ENCODE data around the gene BPTF. TPM values are rescaled to one million over a fixed set of nuclear protein-coding genes. Genes with fewer than 3 reads are reported as not detected.

The BPTF gene
- polyA plus RNA-seq, 2 of the 4 experiments (the other 2 are of a cell fraction) = 26.3 to 60.7 TPM

- TF ChIP-seq SREBF2 (IDR thresholded peaks at IDR 0.05) = no peak
- TF ChIP-seq GATA3 (IDR thresholded peaks at IDR 0.05; ENCODE audit: borderline replicate concordance) = no peak
- WGBS (ENCODE audit: missing lambda C conversion rate) = 94% methylated on average over 3 of the region's 3 CpGs
- ATAC-seq = no peak
- DNase-seq (ENCODE audit: low read depth in 1 of 2, low spot score in 1 of 2) = no peak
- FAIRE-seq = no peak
- no peak overlapping the region for H3K4me3 ChIP-seq
- CTCF ChIA-PET = no interaction called here
- POLR2A ChIA-PET = interaction anchor here (0.7 kb wide), 1 partner anchor 758 kb away, joined by 8 read pairs; no protein-coding TSS in a partner anchor
- H3K4me1 ChIP-seq = peaks cover 47% of the 10 kb centered on the region
- no peaks in the 10 kb centered on the region for H3K9me3 ChIP-seq
- H3K4me2 ChIP-seq = no peak overlapping the region
- H3K27ac ChIP-seq = no peak overlapping the region
Observed at GRCh38 chr17:67833134-67833533, 7.8 kb downstream of the BPTF start.

- Histone ChIP-seq H3K27ac (no peak overlapping the region), H3K9me3 (no peaks in the 10 kb centered on the region), H3K4me3 (no peak overlapping the region), H3K4me2 (no peak overlapping the region), H3K4me1 (peaks cover 41% of the 10 kb centered on the region)
- CTCF ChIA-PET = interaction anchor here (1.0 to 1.5 kb wide), 2 partner anchors 9 to 34 kb away, joined by 3 to 6 read pairs; partner anchors contain the start of gene BPTF
- ATAC-seq (0 out of 6 replicates have a peak, but pooled peaks of 1 of the 2 experiments have one; percentile 37), DNase-seq (ENCODE audit: low read depth in 1 of 2, low spot score in 1 of 2) (no peak), FAIRE-seq (no peak)
- TF ChIP-seq RAD21 (conservative IDR thresholded peaks at IDR 0.05 in 1 of 2, IDR thresholded peaks at IDR 0.05 in 1 of 2) (0 out of 5 replicates have a peak, but pooled peaks of 1 of the 2 experiments have one; percentile 11), CBX8 (IDR thresholded peaks at IDR 0.05) (no peak), HOXA7 (CRISPR knock-in tag; IDR thresholded peaks at IDR 0.05) (no peak), NFE2L2 (conservative IDR thresholded peaks at IDR 0.05; ENCODE audit: low read length) (no peak), MAX (IDR thresholded peaks at IDR 0.05) (no peak)
- POLR2A ChIA-PET = no interaction called here
- 83% methylated on average over 3 of the region's 3 CpGs for WGBS (ENCODE audit: missing lambda C conversion rate)
Observed at GRCh38 chr17:67833946-67834631, 8.8 kb downstream of the BPTF start.

- no peak for DNase-seq (ENCODE audit: low read depth in 1 of 2, low spot score in 1 of 2)
- TF ChIP-seq CEBPB (IDR thresholded peaks at IDR 0.05) = no peak
- Histone ChIP-seq H3K4me2 (no peak overlapping the region), H3K27ac (no peak overlapping the region), H3K4me3 (no peak overlapping the region), H3K4me1 (peaks cover 36% of the 10 kb centered on the region), H3K9me3 (no peaks in the 10 kb centered on the region)
- no peak for FAIRE-seq
- POLR2A ChIA-PET = no interaction called here
- WGBS (ENCODE audit: missing lambda C conversion rate) = 94% methylated on average over 2 of the region's 2 CpGs
- no peak for ATAC-seq
- CTCF ChIA-PET = interaction anchor here (1.0 to 1.5 kb wide), 2 partner anchors 10 to 35 kb away, joined by 3 to 6 read pairs; partner anchors contain the start of gene BPTF
Observed at GRCh38 chr17:67834634-67835033, 9.3 kb downstream of the BPTF start.

GRCh38 chr17:67836205-67836987 is 11.1 kb downstream of the BPTF start:
- TF ChIP-seq RFX5 (IDR thresholded peaks at IDR 0.05) = no peak
- TF ChIP-seq MAX (IDR thresholded peaks at IDR 0.05) = no peak
- TF ChIP-seq HDAC2 (IDR thresholded peaks at IDR 0.05) = no peak
- no peak for TF ChIP-seq JUNB (IDR thresholded peaks at IDR 0.05)
- no peak for TF ChIP-seq KDM5A (IDR thresholded peaks at IDR 0.05)
- no peak for TF ChIP-seq CEBPB (IDR thresholded peaks at IDR 0.05)
- TF ChIP-seq MAFK (IDR thresholded peaks at IDR 0.05; ENCODE audit: partially characterized antibody) = no peak
- TF ChIP-seq NR3C1 (IDR thresholded peaks at IDR 0.05) = no peak
- TF ChIP-seq POLR2AphosphoS2 (conservative IDR thresholded peaks at IDR 0.05; ENCODE audit: low read length) = no peak
- TF ChIP-seq HOXA7 (CRISPR knock-in tag; IDR thresholded peaks at IDR 0.05) = no peak
- TF ChIP-seq ELK1 (IDR thresholded peaks at IDR 0.05; ENCODE audit: low read depth, low read length) = no peak
- no peak for TF ChIP-seq BCL3 (IDR thresholded peaks at IDR 0.05)
- no peak for TF ChIP-seq GATA3 (IDR thresholded peaks at IDR 0.05; ENCODE audit: borderline replicate concordance)
- TF ChIP-seq MYC (IDR thresholded peaks at IDR 0.05; ENCODE audit: borderline replicate concordance, low read length) = no peak
- H3K4me1 ChIP-seq = peaks cover 25% of the 10 kb centered on the region
- DNase-seq (ENCODE audit: low read depth in 1 of 2, low spot score in 1 of 2) = no peak
- peak overlapping the region; percentile 38 for H3K4me2 ChIP-seq
- no peak overlapping the region for H3K27ac ChIP-seq
- no peak overlapping the region for H3K4me3 ChIP-seq
- POLR2A ChIA-PET = no interaction called here
- peak; percentile 35 to 50; a peak in 4 of 6 replicates for ATAC-seq
- peak; percentile 95 for FAIRE-seq
- H3K9me3 ChIP-seq = no peaks in the 10 kb centered on the region
- 41% methylated on average over 4 of the region's 4 CpGs for whole genome bisulfite sequencing (ENCODE audit: missing lambda C conversion rate)
- CTCF ChIA-PET = interaction anchor here (0.6 to 2.9 kb wide), 5 partner anchors 10 to 409 kb away, joined by 3 to 11 read pairs (median 3); partner anchors contain the start of gene BPTF

Measured in A549 (cell line).